Endothelial cell (in vitro differentiated cells): ENCODE results near the gene SIL1. TPM values are rescaled to one million over a fixed set of nuclear protein-coding genes. Genes with fewer than 3 reads are reported as not detected.

Source experiments
- DNase-seq: peaks from one replicate; pipeline ENCODE4 v3.0.0; 2021; ENCODE audit warnings: low spot score
- H3K27ac Mint-ChIP-seq: one replicate; pipeline ENCODE4 v1.8.0; 2021; ENCODE audit warnings: mixed read lengths, inconsistent platforms; ENCODE audit not compliant: unreplicated experiment
- H3K27me3 Mint-ChIP-seq: one replicate; pipeline ENCODE4 v1.8.0; 2021; ENCODE audit warnings: mild to moderate bottlenecking, moderate library complexity, mixed read lengths, inconsistent platforms; ENCODE audit not compliant: unreplicated experiment
- H3K36me3 Mint-ChIP-seq: one replicate; pipeline ENCODE4 v1.8.0; 2021; ENCODE audit warnings: mild to moderate bottlenecking, low read depth, mixed read lengths, inconsistent platforms; ENCODE audit not compliant: unreplicated experiment
- H3K4me1 Mint-ChIP-seq: one replicate; pipeline ENCODE4 v1.8.0; 2021; ENCODE audit warnings: mild to moderate bottlenecking, mixed read lengths, inconsistent platforms; ENCODE audit not compliant: unreplicated experiment
- H3K4me3 Mint-ChIP-seq: one replicate; pipeline ENCODE4 v1.8.0; 2021; ENCODE audit warnings: mild to moderate bottlenecking, mixed read lengths, inconsistent platforms; ENCODE audit not compliant: unreplicated experiment
- H3K9me3 Mint-ChIP-seq: one replicate; pipeline ENCODE4 v1.8.0; 2021; ENCODE audit warnings: mixed read lengths, inconsistent platforms; ENCODE audit not compliant: unreplicated experiment
- CTCF ChIP-seq: fragments of 200-600 bp; sonication (generic); IDR thresholded peaks from one replicate; pipeline ENCODE4 v1.5.0; 2021; ENCODE audit warnings: antibody characterized with exemption; ENCODE audit not compliant: unreplicated experiment
- total RNA-seq: library from RNA; stranded (reverse); fragmentation: NEBNext Ultra II Directional; extraction: Animal tissue kit (Norgen Biotek cat#: 25700); gene quantifications from one replicate; pipeline ENCODE4 v1.2.1, GENCODE V29; 2021; ENCODE audit not compliant: unreplicated experiment

SIL1 gene
- total RNA-seq, 1 donor from 2014 or later = 35.6 TPM

DNA sequence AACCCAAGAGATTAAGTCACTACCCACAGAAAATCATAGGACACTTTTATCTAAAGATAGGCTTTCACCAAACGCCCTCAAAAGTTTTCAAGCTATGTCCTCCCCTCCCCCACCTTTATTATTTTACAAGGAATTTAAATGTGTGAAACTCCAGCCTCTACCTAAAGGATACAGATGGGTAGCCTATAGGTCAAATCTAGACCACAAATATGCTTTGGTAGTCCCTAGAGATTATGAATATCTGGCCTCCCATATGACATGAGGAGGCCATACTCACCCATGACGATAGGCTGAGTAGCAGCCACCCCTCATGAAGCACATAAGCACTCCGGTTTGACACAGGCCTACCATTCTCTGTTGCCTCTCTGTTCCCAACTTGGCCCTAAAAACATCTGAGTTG, 11.9 kb downstream of the SIL1 start:
- peaks cover 3% of the 10 kb centered on the region for H3K36me3 Mint-ChIP-seq
- DNase-seq = no peak
- peaks cover 5% of the 10 kb centered on the region for H3K27me3 Mint-ChIP-seq
- H3K4me3 Mint-ChIP-seq = no peak overlapping the region
- H3K27ac Mint-ChIP-seq = no peak overlapping the region
- H3K4me1 Mint-ChIP-seq = peaks cover 24% of the 10 kb centered on the region
- TF ChIP-seq CTCF = no peak
- H3K9me3 Mint-ChIP-seq = no peaks in the 10 kb centered on the region

GRCh38 chr5:139185589-139185988, 12.6 kb downstream of the SIL1 start:
- peaks cover 24% of the 10 kb centered on the region for H3K4me1 Mint-ChIP-seq
- peaks cover 5% of the 10 kb centered on the region for H3K27me3 Mint-ChIP-seq
- H3K9me3 Mint-ChIP-seq = no peaks in the 10 kb centered on the region
- H3K4me3 Mint-ChIP-seq = no peak overlapping the region
- peaks cover 3% of the 10 kb centered on the region for H3K36me3 Mint-ChIP-seq
- TF ChIP-seq CTCF = no peak
- DNase-seq = no peak
- no peak overlapping the region for H3K27ac Mint-ChIP-seq

- Mint-ChIP-seq H3K4me3 (no peak overlapping the region), H3K4me1 (peaks cover 26% of the 10 kb centered on the region), H3K9me3 (no peaks in the 10 kb centered on the region), H3K27me3 (peaks cover 7% of the 10 kb centered on the region), H3K36me3 (peaks cover 3% of the 10 kb centered on the region), H3K27ac (no peak overlapping the region)
- no peak for TF ChIP-seq CTCF
- no peak for DNase-seq
Observed at GRCh38 chr5:139183502-139183901, 14.7 kb downstream of the SIL1 start.

DNA sequence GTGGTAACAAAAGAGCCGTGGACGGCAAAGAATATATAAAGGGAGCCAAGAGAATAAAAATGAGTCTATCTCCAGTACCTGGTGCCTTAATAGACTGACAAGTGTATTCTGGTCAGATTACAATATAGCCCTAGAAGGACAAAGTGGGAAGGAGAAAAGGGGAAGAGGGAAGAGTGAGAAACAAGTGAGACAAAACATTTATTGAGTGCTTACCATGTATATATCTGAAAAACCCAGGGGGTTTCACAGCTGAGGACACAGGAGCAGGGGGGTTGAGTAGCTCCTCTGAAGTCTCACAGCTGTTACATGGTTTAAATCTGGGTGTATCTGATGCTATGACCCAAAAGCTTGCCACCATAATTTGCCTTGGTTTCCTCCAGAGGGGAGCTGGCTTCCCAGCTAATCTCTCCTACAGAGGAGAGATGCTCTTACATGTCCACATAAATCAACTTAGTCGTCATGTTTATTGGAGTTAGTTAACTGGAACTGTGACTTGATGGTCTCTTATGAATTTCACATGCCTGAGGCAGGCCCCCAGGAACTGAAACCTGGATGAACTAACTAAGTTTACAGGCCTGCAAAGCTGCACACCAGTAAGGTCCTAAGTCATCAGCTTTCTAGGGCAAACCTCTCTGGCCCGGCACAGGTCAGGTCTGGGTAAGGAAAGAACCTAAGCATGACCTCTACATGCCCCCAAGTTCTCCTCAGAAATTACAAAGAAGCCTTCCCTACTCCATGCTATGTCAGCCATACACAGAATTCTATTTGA, 15.5 kb downstream of the SIL1 start:
- H3K9me3 Mint-ChIP-seq = no peaks in the 10 kb centered on the region
- H3K27ac Mint-ChIP-seq = no peak overlapping the region
- DNase-seq = no peak
- peaks cover 23% of the 10 kb centered on the region for H3K4me1 Mint-ChIP-seq
- no peak overlapping the region for H3K4me3 Mint-ChIP-seq
- TF ChIP-seq CTCF = no peak
- H3K36me3 Mint-ChIP-seq = peaks cover under 1% of the 10 kb centered on the region
- peaks cover 9% of the 10 kb centered on the region for H3K27me3 Mint-ChIP-seq

- H3K4me3 Mint-ChIP-seq = no peak overlapping the region
Observed at GRCh38 chr5:139181835-139182452, 16.2 kb downstream of the SIL1 start.

More at GRCh38 chr5:139181835-139182452, 16.2 kb downstream of the SIL1 start:
- no peak for DNase-seq
- no peak for TF ChIP-seq CTCF
- Mint-ChIP-seq H3K4me1 (peaks cover 22% of the 10 kb centered on the region), H3K27ac (no peak overlapping the region), H3K36me3 (no peaks in the 10 kb centered on the region), H3K27me3 (peaks cover 9% of the 10 kb centered on the region), H3K9me3 (no peaks in the 10 kb centered on the region)
